Measurements from ENCODE around the gene ARPIN.
A peak's percentile ranks its signal among the peaks of the same experiment; 100 is the strongest.

Gene ARPIN

GRCh38 chr15:89852342-89852995 lies 60.3 kb downstream of the ARPIN start:
- no peak overlapping the region for H3K27ac ChIP-seq

GRCh38 chr15:89851673-89852341 lies 60.9 kb downstream of the ARPIN start:
- H3K36me3 ChIP-seq: peaks cover 11 to 36% (median 30%) of the 10 kb centered on the region in 3 donors
- DNase-seq: no peak
- H3K27me3 ChIP-seq: no peaks in the 10 kb centered on the region
- no peak overlapping the region for H3K4me3 ChIP-seq
- TF ChIP-seq CTCF (IDR thresholded peaks at IDR 0.05): no peak
- intact Hi-C loops (cut with DNase I; ENCODE audit: low total_unique reads): no loop called here
- H3K4me1 ChIP-seq: no peaks in the 10 kb centered on the region
- no peak overlapping the region for H3K27ac ChIP-seq
- H3K9me3 ChIP-seq: no peaks in the 10 kb centered on the region

More at GRCh38 chr15:89852342-89852995, 60.3 kb downstream of the ARPIN start:
- intact Hi-C loops (cut with DNase I; ENCODE audit: low total_unique reads): no loop called here
- Histone ChIP-seq H3K36me3 (peaks cover 11 to 36% (median 30%) of the 10 kb centered on the region in 3 donors), H3K4me1 (no peaks in the 10 kb centered on the region), H3K4me3 (no peak overlapping the region), H3K27me3 (no peaks in the 10 kb centered on the region), H3K9me3 (no peaks in the 10 kb centered on the region)
- no peak for DNase-seq
- no peak for TF ChIP-seq CTCF (IDR thresholded peaks at IDR 0.05)

- no peak for DNase-seq
- H3K36me3 ChIP-seq: peaks cover 11 to 36% (median 34%) of the 10 kb centered on the region in 3 donors
- no peaks in the 10 kb centered on the region for H3K27me3 ChIP-seq
- no peak for TF ChIP-seq CTCF (IDR thresholded peaks at IDR 0.05)
- H3K4me3 ChIP-seq: no peak overlapping the region
- H3K27ac ChIP-seq: no peak overlapping the region
- H3K4me1 ChIP-seq: peaks cover 0 to 12% (median 7%) of the 10 kb centered on the region in 4 donors
- no peaks in the 10 kb centered on the region for H3K9me3 ChIP-seq
- intact Hi-C loops (cut with DNase I; ENCODE audit: low total_unique reads): no loop called here
Measured at GRCh38 chr15:89848970-89849292, 63.8 kb downstream of the ARPIN start.

GRCh38 chr15:89847101-89847500 lies 65.7 kb downstream of the ARPIN start:
- DNase-seq: no peak
- Histone ChIP-seq H3K27ac (no peak overlapping the region), H3K9me3 (no peaks in the 10 kb centered on the region), H3K27me3 (no peaks in the 10 kb centered on the region), H3K4me1 (peaks cover 0 to 12% (median 7%) of the 10 kb centered on the region in 4 donors), H3K4me3 (no peak overlapping the region), H3K36me3 (peaks cover 5 to 41% (median 26%) of the 10 kb centered on the region in 3 donors)
- intact Hi-C loops (cut with DNase I; ENCODE audit: low total_unique reads): no loop called here
- no peak for TF ChIP-seq CTCF (IDR thresholded peaks at IDR 0.05)

- Histone ChIP-seq H3K4me1 (peaks cover 0 to 12% (median 7%) of the 10 kb centered on the region in 4 donors), H3K36me3 (peaks cover 0 to 33% (median 9%) of the 10 kb centered on the region in 3 donors), H3K27me3 (no peaks in the 10 kb centered on the region), H3K27ac (peak overlapping the region in 1 of 2 donors; percentile 43), H3K4me3 (no peak overlapping the region), H3K9me3 (no peaks in the 10 kb centered on the region)
- no peak for DNase-seq
- TF ChIP-seq CTCF (IDR thresholded peaks at IDR 0.05): no peak
- intact Hi-C loops (cut with DNase I; ENCODE audit: low total_unique reads): no loop called here
Measured at GRCh38 chr15:89845305-89845893, 67.4 kb downstream of the ARPIN start.

Measured in tibial artery (tissue), 4 donors.